K562 (cell line): ENCODE data around the gene MEF2B. TPM values are rescaled to one million over a fixed set of nuclear protein-coding genes. Genes with fewer than 3 reads are reported as not detected.

Experiments used
- ATAC-seq: fragments of 200-7000 bp; cut with Tn5 transposase; 3 replicates; pipeline ENCODE4 v1.9.1; 2020; ENCODE audit warnings: moderate library complexity
- BruUV-seq: library from RNA; stranded (reverse); fragments of 400-500 nt; replicated peaks from 2 replicates; lab custom pipeline; 2021; lab: Mats Ljungman, UMichigan
- CTCF ChIA-PET: fragments of 300-600 bp; formaldehyde crosslinking; extraction: SDS; loops from one replicate; lab custom pipeline; 2021; ENCODE audit warnings: low intra/inter-chr PET ratio; lab: Yijun Ruan, JAX
- POLR2A ChIA-PET: fragments of 300-600, 350-650 bp; sonication (Branson Sonifier 250); formaldehyde crosslinking; extraction: SDS; loops from one replicate; lab custom pipeline; 2021; ENCODE audit warnings: antibody characterized with exemption, inconsistent platforms; lab: Yijun Ruan, JAX
- DNase-seq, 4 experiments: peaks; one replicate each; pipeline versions ENCODE4 v3.0.0 to v3.0.0-alpha.2; 2011 to 2018; ENCODE audit warnings: low spot score in 3 of 4, mixed read lengths in 3 of 4; ENCODE audit errors: extremely low read depth in 1 of 4
- FAIRE-seq: peaks from 2 replicates; lab custom pipeline; 2011; peaks lifted over from hg19 to GRCh38; lab: Jason Lieb, UNC
- H2AFZ ChIP-seq: 2 replicates; pipeline ENCODE4 v1.6.0; 2011; ENCODE audit warnings: low read depth, low read length, control low read depth, inconsistent platforms
- H3K27ac ChIP-seq: fragments of 200-600 bp; 3 replicates; pipeline ENCODE4 v1.8.0; 2011; ENCODE audit warnings: low read depth, mild to moderate bottlenecking, control low read depth, inconsistent platforms, low read length, moderate library complexity, mixed read lengths; ENCODE audit errors: extremely low read depth
- H3K27me3 ChIP-seq, 2 experiments: fragments of 300-600 bp in 1 of 2; 2 replicates in 1 of 2; 3 replicates in 1 of 2; pipeline versions ENCODE4 v1.6.0 to v1.8.0; 2011; ENCODE audit warnings: inconsistent platforms in 2 of 2, low read length in 2 of 2, mild to moderate bottlenecking in 1 of 2, mixed read lengths in 1 of 2, moderate library complexity in 1 of 2; ENCODE audit not compliant: control insufficient read depth in 2 of 2, insufficient read depth in 2 of 2
- H3K36me3 ChIP-seq: fragments of 300-600 bp; 3 replicates; pipeline ENCODE4 v1.8.0; 2011; ENCODE audit warnings: mild to moderate bottlenecking, low read length, inconsistent platforms; ENCODE audit not compliant: control insufficient read depth, insufficient read depth
- H3K4me1 ChIP-seq, 2 experiments: fragments of 200-600 bp in 1 of 2; replicated peaks in 1 of 2; 2 replicates in 1 of 2; 3 replicates in 1 of 2; pipeline versions ENCODE4 v1.5.1 to v1.8.0; 2011; ENCODE audit warnings: inconsistent platforms in 2 of 2, low read length in 2 of 2, mild to moderate bottlenecking in 1 of 2, mixed read lengths in 1 of 2, moderate library complexity in 1 of 2; ENCODE audit not compliant: control insufficient read depth in 2 of 2, insufficient read depth in 2 of 2
- H3K4me2 ChIP-seq: 2 replicates; pipeline ENCODE4 v1.6.1; 2011; ENCODE audit warnings: low read length, control low read depth, inconsistent platforms, mixed read lengths; ENCODE audit not compliant: insufficient read depth
- H3K4me3 ChIP-seq: fragments of 200-600 bp; sonication (generic), shearing (Covaris generic); 2 replicates; pipeline ENCODE4 v1.5.1; 2016; ENCODE audit warnings: control low read depth, inconsistent platforms
- H3K79me2 ChIP-seq: fragments of 200-600 bp; 3 replicates; pipeline ENCODE4 v1.8.0; 2011; ENCODE audit warnings: low read length, inconsistent platforms; ENCODE audit not compliant: control insufficient read depth, insufficient read depth
- H3K9ac ChIP-seq, 2 experiments: 2 replicates each; pipeline versions ENCODE4 v1.6.0 to v1.6.1; 2011; ENCODE audit warnings: low read depth in 2 of 2, low read length in 2 of 2, control low read depth in 1 of 2, inconsistent platforms in 1 of 2, mild to moderate bottlenecking in 1 of 2, mixed read lengths in 1 of 2; ENCODE audit not compliant: insufficient read depth in 1 of 2
- H3K9me1 ChIP-seq: one replicate; pipeline ENCODE4 v1.6.0; 2011; ENCODE audit warnings: inconsistent platforms, mild to moderate bottlenecking, low read length, moderate library complexity; ENCODE audit not compliant: control insufficient read depth, insufficient read depth
- H3K9me3 ChIP-seq: replicated peaks from 2 replicates; pipeline ENCODE4 v1.5.1; 2011; ENCODE audit warnings: low read depth, low read length, inconsistent platforms; ENCODE audit not compliant: control insufficient read depth, insufficient read depth
- H4K20me1 ChIP-seq: replicated peaks from 2 replicates; pipeline ENCODE4 v1.6.1; 2011; ENCODE audit warnings: low read length, inconsistent platforms, mixed read lengths; ENCODE audit not compliant: control insufficient read depth, insufficient read depth
- CSDE1 ChIP-seq, 2 experiments: fragments of 450-650 bp; IDR thresholded peaks; 2 replicates each; pipeline ENCODE4 v1.6.1; 2016; ENCODE audit warnings: mild to moderate bottlenecking in 1 of 2
- GABPB2 ChIP-seq: fragments of 250-450 bp; sonication (Bioruptor Pico); conservative IDR thresholded peaks from 2 replicates; pipeline ENCODE4 v1.5.1; 2021; ENCODE audit warnings: mild to moderate bottlenecking
- IFI16 ChIP-seq: fragments of 250-450 bp; sonication (Bioruptor Pico); IDR thresholded peaks from 2 replicates; pipeline ENCODE4 v2.1.2; 2022; ENCODE audit warnings: mild to moderate bottlenecking, inconsistent platforms
- NR2C1 ChIP-seq, 2 experiments: fragments of 450-650 bp; IDR thresholded peaks; 2 replicates each; pipeline ENCODE4 v1.6.1; 2017; ENCODE audit warnings: mild to moderate bottlenecking in 2 of 2, antibody characterized with exemption in 1 of 2, inconsistent platforms in 1 of 2, missing compliant biosample characterization in 1 of 2, missing genetic modification characterization in 1 of 2
- TFAP4 ChIP-seq: sonication (generic); formaldehyde crosslinking; IDR thresholded peaks from 2 replicates; pipeline ENCODE4 v1.8.0; 2022; ENCODE audit warnings: missing genetic modification reagents, mild to moderate bottlenecking, moderate library complexity, borderline replicate concordance
- U2AF1 ChIP-seq: fragments of 200-400 bp; formaldehyde crosslinking; optimal IDR thresholded peaks from 2 replicates; pipeline ENCODE3; 2017; ENCODE audit warnings: mild to moderate bottlenecking, low read depth, low read length, moderate library complexity
- ZBTB33 ChIP-seq: sonication (generic); formaldehyde crosslinking; IDR thresholded peaks from 2 replicates; pipeline ENCODE4 v1.8.1; 2023; ENCODE audit warnings: mild to moderate bottlenecking, missing genetic modification reagents
- ZNF347 ChIP-seq: fragments of 450-650 bp; formaldehyde crosslinking; IDR thresholded peaks from 2 replicates; pipeline ENCODE4 v1.4.0; 2020; ENCODE audit warnings: low read depth, mild to moderate bottlenecking, moderate library complexity
- ZNF57 ChIP-seq: fragments of 450-650 bp; formaldehyde crosslinking; IDR thresholded peaks from 2 replicates; pipeline ENCODE4 v1.4.0; 2020; ENCODE audit warnings: mild to moderate bottlenecking, moderate library complexity
- ZNF766 ChIP-seq: fragments of 200-800 bp; sonication (Bioruptor generic); conservative IDR thresholded peaks from 2 replicates; pipeline ENCODE4 v1.6.1; 2016; ENCODE audit warnings: missing genetic modification characterization, missing compliant biosample characterization
- WGBS: fragments of 100-300 bp; shearing (Covaris generic); methylation state at CpG from one replicate; pipeline ENCODE4 v1.1.6; 2016; ENCODE audit warnings: low coverage, mixed read lengths; ENCODE audit not compliant: insufficient coverage; ENCODE audit errors: missing lambda C conversion rate; 5-methylcytosine and 5-hydroxymethylcytosine counted together
- in situ Hi-C: fragments of 300-500 bp; cut with MboI; formaldehyde crosslinking; loops from 4 replicates; pipeline ENCODE4 v1.15.0; 2018; ENCODE audit warnings: inconsistent platforms, mixed read lengths
- intact Hi-C: fragments of 100-400 bp; cut with micrococcal nuclease; formaldehyde crosslinking; loops from 2 replicates; pipeline ENCODE4 v1.14.2; 2022
- polyA plus RNA-seq, 8 experiments: library from polyadenylated mRNA; depleted of rRNA in 4 of 8; stranded (reverse) in 5 of 8; unstranded in 3 of 8; fragments of >200 nt; fragmentation: Nextera tagmentation in 2 of 8; fragmentation: Illumina TruSeq in 1 of 8; extraction: Ambion mirVana in 2 of 8; extraction: Trizol in 1 of 8; gene quantifications; 2 replicates each; pipeline versions ENCODE4 v1.2.1 to v1.2.3, GENCODE V29; 2011 to 2014; ENCODE audit warnings: inconsistent platforms in 1 of 8, missing spikeins in 1 of 8
- total RNA-seq, 7 experiments: library from RNA; depleted of rRNA in 6 of 7; stranded (reverse); fragments of >200 nt in 6 of 7; fragmentation: Illumina TruSeq in 2 of 7; extraction: Trizol in 2 of 7; gene quantifications; 2 replicates each; pipeline versions ENCODE4 v1.2.1 to v1.2.3, GENCODE V29; 2011 to 2021; ENCODE audit warnings: low replicate concordance in 1 of 7
- TF ChIP-seq, protein P1 (sequence below): fragments of 250-450 bp; sonication (Bioruptor Pico); IDR thresholded peaks from 2 replicates; pipeline ENCODE4 v1.5.0; 2021
- TF ChIP-seq, protein P2 (sequence below): fragments of 200-800 bp; sonication (Bioruptor generic); IDR thresholded peaks from 2 replicates; pipeline ENCODE4 v1.6.1; 2017; ENCODE audit warnings: missing genetic modification characterization, missing compliant biosample characterization
- TF ChIP-seq, protein P3 (sequence below): fragments of 250-450 bp; sonication (Bioruptor Pico); IDR thresholded peaks from 2 replicates; pipeline ENCODE4 v1.9.0; 2021; ENCODE audit warnings: mild to moderate bottlenecking, inconsistent platforms

MEF2B gene
- total and polyA plus RNA-seq, 9 of the 15 experiments (the other 6 are each of a cell fraction or from before 2014, with no cell fraction given): 0.14 to 1.9 (median 0.71) TPM; not detected in 3

DNA sequence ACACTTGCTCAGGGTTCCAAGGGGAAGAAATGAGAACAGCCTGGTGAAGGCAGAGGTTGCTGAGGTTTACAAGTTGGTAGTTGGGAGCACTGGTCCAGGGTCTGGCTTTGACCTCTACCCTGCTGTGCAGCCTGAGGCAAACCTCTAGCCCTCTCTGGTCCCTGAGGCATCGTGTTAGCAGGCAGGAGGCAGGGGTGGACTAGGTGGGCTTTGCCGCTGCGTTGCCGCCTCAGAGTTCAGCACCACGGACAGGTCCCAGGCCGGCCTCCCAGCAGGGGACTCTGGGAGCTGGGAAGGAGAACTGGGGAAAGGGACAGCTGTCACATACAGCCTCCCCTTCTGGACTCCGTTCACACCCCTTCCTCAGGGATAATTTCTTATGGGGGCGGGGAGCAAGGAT, 44.8 kb upstream of the MEF2B start (continued):
- TF ChIP-seq, protein P1, sequence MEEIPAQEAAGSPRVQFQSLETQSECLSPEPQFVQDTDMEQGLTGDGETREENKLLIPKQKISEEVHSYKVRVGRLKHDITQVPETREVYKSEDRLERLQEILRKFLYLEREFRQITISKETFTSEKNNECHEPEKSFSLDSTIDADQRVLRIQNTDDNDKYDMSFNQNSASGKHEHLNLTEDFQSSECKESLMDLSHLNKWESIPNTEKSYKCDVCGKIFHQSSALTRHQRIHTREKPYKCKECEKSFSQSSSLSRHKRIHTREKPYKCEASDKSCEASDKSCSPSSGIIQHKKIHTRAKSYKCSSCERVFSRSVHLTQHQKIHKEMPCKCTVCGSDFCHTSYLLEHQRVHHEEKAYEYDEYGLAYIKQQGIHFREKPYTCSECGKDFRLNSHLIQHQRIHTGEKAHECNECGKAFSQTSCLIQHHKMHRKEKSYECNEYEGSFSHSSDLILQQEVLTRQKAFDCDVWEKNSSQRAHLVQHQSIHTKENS (CRISPR knock-in tag): no peak

DNA sequence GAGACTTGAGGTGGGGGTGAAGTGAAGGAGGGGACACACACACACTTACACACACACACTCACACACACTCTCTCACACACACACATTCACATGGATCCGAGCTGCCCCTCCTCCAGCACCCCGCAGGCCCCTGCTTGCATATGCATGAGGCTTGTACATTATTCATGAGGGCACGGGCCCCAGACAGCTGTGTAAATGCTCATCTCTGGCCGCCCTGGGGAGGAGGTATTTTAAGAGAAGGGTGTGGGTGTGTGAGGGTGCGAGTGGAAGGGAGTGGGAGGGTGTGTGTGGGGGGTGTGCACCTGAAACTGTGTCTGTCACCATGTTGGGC, 44.1 kb upstream of the MEF2B start:
- no peak overlapping the region for H3K9ac ChIP-seq
- H3K4me2 ChIP-seq: no peak overlapping the region
- ATAC-seq: peak; percentile 49; the same call in 2 of the 3 replicates
- intact Hi-C loops: no loop called here
- H3K9me3 ChIP-seq: peaks cover 2% of the 10 kb centered on the region
- no peak overlapping the region for H2AFZ ChIP-seq
- peaks cover 12 to 42% of the 10 kb centered on the region in 2 experiments for H3K27me3 ChIP-seq
- H3K4me3 ChIP-seq: no peak overlapping the region
- 0% methylated on average over 5 of the region's 5 CpGs for WGBS
- FAIRE-seq: no peak
- no peaks in the 10 kb centered on the region for H3K79me2 ChIP-seq
- peaks cover 3% of the 10 kb centered on the region for H3K9me1 ChIP-seq
- no peak for DNase-seq
- ChIA-PET CTCF (no interaction called here), POLR2A (interaction anchor here (0.6 to 1.5 kb wide), 2 partner anchors 13 to 15 kb away, joined by 3 to 4 read pairs; no protein-coding TSS in a partner anchor)
- H3K27ac ChIP-seq: no peak overlapping the region
- H4K20me1 ChIP-seq: no peaks in the 10 kb centered on the region; the same call in 1 of the 2 replicates
- no peaks in the 10 kb centered on the region for H3K36me3 ChIP-seq
- in situ Hi-C loops: no loop called here
- peaks cover 2 to 14% of the 10 kb centered on the region in 2 experiments; a peak in 3 of 5 replicates for H3K4me1 ChIP-seq
- BruUV-seq: no TSS peak
- no peak for TF ChIP-seq TFAP4 (CRISPR knock-in tag)
- TF ChIP-seq CSDE1 (IDR thresholded peaks at IDR 0.05): no peak
- TF ChIP-seq ZNF57 (CRISPR knock-in tag): no peak
- TF ChIP-seq ZNF766: no peak
- TF ChIP-seq ZNF347 (CRISPR knock-in tag): no peak
- TF ChIP-seq NR2C1 (IDR thresholded peaks at IDR 0.05): no peak
- no peak for TF ChIP-seq NR2C1 (tag; IDR thresholded peaks at IDR 0.05)
- TF ChIP-seq ZBTB33 (CRISPR knock-in tag): no peak
- TF ChIP-seq, protein P2, sequence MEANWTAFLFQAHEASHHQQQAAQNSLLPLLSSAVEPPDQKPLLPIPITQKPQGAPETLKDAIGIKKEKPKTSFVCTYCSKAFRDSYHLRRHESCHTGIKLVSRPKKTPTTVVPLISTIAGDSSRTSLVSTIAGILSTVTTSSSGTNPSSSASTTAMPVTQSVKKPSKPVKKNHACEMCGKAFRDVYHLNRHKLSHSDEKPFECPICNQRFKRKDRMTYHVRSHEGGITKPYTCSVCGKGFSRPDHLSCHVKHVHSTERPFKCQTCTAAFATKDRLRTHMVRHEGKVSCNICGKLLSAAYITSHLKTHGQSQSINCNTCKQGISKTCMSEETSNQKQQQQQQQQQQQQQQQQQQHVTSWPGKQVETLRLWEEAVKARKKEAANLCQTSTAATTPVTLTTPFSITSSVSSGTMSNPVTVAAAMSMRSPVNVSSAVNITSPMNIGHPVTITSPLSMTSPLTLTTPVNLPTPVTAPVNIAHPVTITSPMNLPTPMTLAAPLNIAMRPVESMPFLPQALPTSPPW: no peak
- TF ChIP-seq IFI16 (CRISPR knock-in tag): no peak
- no peak for TF ChIP-seq GABPB2 (CRISPR knock-in tag)
- TF ChIP-seq, protein P3, sequence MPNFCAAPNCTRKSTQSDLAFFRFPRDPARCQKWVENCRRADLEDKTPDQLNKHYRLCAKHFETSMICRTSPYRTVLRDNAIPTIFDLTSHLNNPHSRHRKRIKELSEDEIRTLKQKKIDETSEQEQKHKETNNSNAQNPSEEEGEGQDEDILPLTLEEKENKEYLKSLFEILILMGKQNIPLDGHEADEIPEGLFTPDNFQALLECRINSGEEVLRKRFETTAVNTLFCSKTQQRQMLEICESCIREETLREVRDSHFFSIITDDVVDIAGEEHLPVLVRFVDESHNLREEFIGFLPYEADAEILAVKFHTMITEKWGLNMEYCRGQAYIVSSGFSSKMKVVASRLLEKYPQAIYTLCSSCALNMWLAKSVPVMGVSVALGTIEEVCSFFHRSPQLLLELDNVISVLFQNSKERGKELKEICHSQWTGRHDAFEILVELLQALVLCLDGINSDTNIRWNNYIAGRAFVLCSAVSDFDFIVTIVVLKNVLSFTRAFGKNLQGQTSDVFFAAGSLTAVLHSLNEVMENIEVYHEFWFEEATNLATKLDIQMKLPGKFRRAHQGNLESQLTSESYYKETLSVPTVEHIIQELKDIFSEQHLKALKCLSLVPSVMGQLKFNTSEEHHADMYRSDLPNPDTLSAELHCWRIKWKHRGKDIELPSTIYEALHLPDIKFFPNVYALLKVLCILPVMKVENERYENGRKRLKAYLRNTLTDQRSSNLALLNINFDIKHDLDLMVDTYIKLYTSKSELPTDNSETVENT (CRISPR knock-in tag): no peak
- TF ChIP-seq U2AF1: no peak
